ENCODE results near the gene ALDH1A1.

GRCh38 chr9:72919246-72919945 is 33.5 kb downstream of the ALDH1A1 start:
- TF ChIP-seq, protein P1, sequence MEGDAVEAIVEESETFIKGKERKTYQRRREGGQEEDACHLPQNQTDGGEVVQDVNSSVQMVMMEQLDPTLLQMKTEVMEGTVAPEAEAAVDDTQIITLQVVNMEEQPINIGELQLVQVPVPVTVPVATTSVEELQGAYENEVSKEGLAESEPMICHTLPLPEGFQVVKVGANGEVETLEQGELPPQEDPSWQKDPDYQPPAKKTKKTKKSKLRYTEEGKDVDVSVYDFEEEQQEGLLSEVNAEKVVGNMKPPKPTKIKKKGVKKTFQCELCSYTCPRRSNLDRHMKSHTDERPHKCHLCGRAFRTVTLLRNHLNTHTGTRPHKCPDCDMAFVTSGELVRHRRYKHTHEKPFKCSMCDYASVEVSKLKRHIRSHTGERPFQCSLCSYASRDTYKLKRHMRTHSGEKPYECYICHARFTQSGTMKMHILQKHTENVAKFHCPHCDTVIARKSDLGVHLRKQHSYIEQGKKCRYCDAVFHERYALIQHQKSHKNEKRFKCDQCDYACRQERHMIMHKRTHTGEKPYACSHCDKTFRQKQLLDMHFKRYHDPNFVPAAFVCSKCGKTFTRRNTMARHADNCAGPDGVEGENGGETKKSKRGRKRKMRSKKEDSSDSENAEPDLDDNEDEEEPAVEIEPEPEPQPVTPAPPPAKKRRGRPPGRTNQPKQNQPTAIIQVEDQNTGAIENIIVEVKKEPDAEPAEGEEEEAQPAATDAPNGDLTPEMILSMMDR (IDR thresholded peaks at IDR 0.05; ENCODE audit: insufficient read depth, low read depth, low read length), result no peak
- TF ChIP-seq EZH2 (IDR thresholded peaks at IDR 0.05; ENCODE audit: insufficient read depth, low read length), result no peak

Data from astrocyte (in vitro differentiated cells and primary cell).